K562 (cell line): ENCODE results near the gene PHF21A. TPM values are rescaled to one million over a fixed set of nuclear protein-coding genes. Genes with fewer than 3 reads are reported as not detected.

Experiments used
- MGA ChIP-seq: fragments of 450-650 bp; IDR thresholded peaks from 2 replicates; pipeline ENCODE4 v1.6.1; 2016; ENCODE audit warnings: mild to moderate bottlenecking, moderate library complexity
- PTTG1 ChIP-seq: fragments of 450-650 bp; IDR thresholded peaks from 2 replicates; pipeline ENCODE4 v1.6.1; 2016; ENCODE audit warnings: low read depth, mild to moderate bottlenecking, missing genetic modification characterization, missing compliant biosample characterization
- RBM22 ChIP-seq: fragments of 200-400 bp; formaldehyde crosslinking; IDR thresholded peaks from 2 replicates; pipeline ENCODE4 v1.6.1; 2018; ENCODE audit warnings: low read length, low read depth; ENCODE audit not compliant: poor library complexity, severe bottlenecking
- STAT5A ChIP-seq: IDR thresholded peaks from 2 replicates; pipeline ENCODE4 v1.6.1; 2012; ENCODE audit warnings: low read length, inconsistent platforms, borderline replicate concordance
- ZNF695 ChIP-seq: fragments of 450-650 bp; formaldehyde crosslinking; IDR thresholded peaks from 2 replicates; pipeline ENCODE4 v1.4.0; 2020; ENCODE audit warnings: mild to moderate bottlenecking, moderate library complexity
- polyA plus RNA-seq, 8 experiments: library from polyadenylated mRNA; depleted of rRNA in 4 of 8; stranded (reverse) in 5 of 8; unstranded in 3 of 8; fragments of >200 nt; fragmentation: Nextera tagmentation in 2 of 8; fragmentation: Illumina TruSeq in 1 of 8; extraction: Ambion mirVana in 2 of 8; extraction: Trizol in 1 of 8; gene quantifications; 2 replicates each; pipeline versions ENCODE4 v1.2.1 to v1.2.3, GENCODE V29; 2011 to 2014; ENCODE audit warnings: inconsistent platforms in 1 of 8, missing spikeins in 1 of 8
- total RNA-seq, 7 experiments: library from RNA; depleted of rRNA in 6 of 7; stranded (reverse); fragments of >200 nt in 6 of 7; fragmentation: Illumina TruSeq in 2 of 7; extraction: Trizol in 2 of 7; gene quantifications; 2 replicates each; pipeline versions ENCODE4 v1.2.1 to v1.2.3, GENCODE V29; 2011 to 2021; ENCODE audit warnings: low replicate concordance in 1 of 7

Gene PHF21A
- total and polyA plus RNA-seq, 9 of the 15 experiments (the other 6 are each of a cell fraction or from before 2014, with no cell fraction given) = 1.5 to 32.4 (median 10.7) TPM

DNA sequence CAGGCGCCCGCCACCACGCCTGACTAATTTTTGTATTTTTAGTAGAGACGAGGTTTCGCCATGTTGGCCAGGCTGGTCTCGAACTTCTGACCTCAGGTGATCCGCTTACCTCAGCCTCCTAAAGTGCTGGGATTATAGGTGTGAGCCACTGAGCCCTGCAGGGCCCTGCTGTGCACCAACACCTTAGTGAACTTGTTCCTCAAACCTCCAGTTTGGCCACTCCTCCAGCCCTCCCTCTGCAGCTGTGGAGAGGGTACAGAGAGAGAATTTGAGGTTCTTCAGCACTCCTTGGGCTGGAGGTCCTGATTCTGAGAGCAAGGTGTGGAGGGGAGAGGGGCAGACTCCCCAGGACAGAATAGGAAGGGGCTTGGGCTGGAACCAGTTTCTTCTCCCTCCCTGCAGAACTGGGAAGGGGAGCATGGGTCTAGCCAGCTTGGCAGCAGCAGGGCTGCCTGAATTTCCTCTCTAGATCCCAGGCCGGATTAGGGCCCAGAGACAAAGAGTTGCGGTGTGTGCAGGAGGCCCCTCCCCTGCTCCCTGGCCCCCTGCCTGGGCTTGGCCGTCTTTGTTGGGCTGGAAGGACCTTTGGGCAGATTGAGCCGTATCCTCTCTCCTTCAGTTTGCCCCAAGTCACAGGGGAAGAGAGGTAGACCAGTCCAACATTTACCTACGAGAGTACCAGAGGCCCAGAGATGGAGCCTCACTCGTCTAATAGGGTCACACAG lies 201.3 kb downstream of the PHF21A start (continued):
- TF ChIP-seq MGA = no peak
- no peak for TF ChIP-seq PTTG1 (tag)
- no peak for TF ChIP-seq RBM22
- no peak for TF ChIP-seq STAT5A
- TF ChIP-seq ZNF695 (CRISPR knock-in tag) = no peak
